HuH-7 (cell line): Measurements from ENCODE around the gene NEU1.
"Not testable (repeated sequence)": the region's sequence is repeated elsewhere in the genome, so short reads cannot be mapped to it uniquely, and the experiment has no call there.

Source experiments
- DNase-seq: peaks from one replicate; pipeline ENCODE4 v3.0.0; 2011; ENCODE audit warnings: low spot score

The NEU1 gene

DNA sequence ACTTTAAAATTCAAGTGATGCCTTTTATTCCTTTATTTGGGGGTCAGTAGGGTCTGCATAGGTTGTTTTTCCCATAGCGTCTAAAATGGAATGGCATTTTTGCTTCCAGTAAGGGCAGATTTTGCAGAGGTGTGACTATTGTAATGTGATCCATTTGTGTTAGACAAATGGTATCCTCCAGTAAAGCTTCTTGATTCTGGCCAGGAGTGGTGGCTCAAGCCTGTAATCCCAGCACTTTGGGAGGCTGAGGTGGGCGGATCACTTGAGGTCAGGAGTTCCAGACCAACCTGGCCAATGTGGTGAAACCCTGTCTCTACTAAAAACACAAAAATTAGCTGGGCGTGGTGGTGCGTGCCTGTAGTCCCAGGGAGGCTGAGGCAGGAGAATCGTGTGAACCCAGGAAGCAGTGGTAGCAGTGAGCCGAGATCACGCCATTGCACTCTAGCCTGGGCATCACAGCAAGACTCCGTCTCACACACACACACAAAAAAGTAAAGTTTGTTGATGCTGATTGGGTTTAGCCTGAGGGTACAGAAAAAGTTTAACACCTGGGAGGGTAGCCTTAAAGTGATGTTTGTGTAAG is 44.6 kb downstream of the NEU1 start:
- DNase-seq = not testable (repeated sequence)

- not testable (repeated sequence) for DNase-seq
These were observed 45.3 kb downstream of the NEU1 start for GRCh38 chr6:31817133-31817928.

- DNase-seq = peak; percentile 93
These were observed 47.4 kb downstream of the NEU1 start, which contains the start of the genes HSPA1A and HSPA1L for GRCh38 chr6:31815025-31815838. Gene HSPA1A (plus strand): TSS chr6:31815543. CDS start chr6:31815757, 214 bp downstream. Gene HSPA1L (minus strand): TSS chr6:31815283. CDS start chr6:31811972, 3,311 bp downstream.

DNA sequence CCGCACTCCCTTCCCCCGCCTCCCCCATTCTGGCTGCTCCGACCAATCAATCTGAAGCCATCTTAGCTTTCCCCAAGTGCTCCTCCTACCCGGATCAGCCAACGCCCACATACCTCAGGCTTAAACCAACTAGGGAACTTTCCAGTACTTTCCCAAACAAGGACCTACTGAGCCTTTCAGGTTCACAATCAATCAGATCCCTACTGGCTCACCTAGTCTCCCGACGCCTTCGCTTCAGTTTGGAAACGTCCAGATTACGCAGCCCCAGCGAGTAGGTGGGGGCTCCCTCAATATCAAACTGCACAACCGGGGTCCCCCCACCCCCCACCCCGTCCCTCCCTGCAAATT is 48.0 kb downstream of the NEU1 start:
- DNase-seq = peak; percentile 79

- no peak for DNase-seq
These were observed 49.2 kb downstream of the NEU1 start for GRCh38 chr6:31813465-31813849.

DNA sequence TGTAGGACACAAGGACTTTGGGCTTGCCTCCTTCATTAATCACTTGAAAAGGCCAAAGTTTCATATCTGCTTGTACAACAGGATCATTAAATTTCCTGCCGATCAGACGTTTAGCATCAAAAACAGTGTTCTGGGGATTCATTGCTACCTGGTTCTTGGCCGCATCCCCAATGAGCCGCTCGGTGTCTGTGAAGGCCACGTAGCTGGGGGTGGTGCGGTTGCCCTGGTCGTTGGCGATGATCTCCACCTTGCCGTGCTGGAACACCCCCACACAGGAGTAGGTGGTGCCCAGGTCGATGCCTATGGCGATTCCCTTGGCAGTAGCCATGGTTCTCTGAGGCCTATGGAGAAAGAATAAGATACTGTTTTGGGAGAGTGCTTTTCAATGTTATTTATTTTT is 51.0 kb downstream of the NEU1 start:
- DNase-seq = no peak

GRCh38 chr6:31808599-31808998 is 54.0 kb downstream of the NEU1 start:
- DNase-seq = not testable (repeated sequence)
